LHCN-M2 (cell line): Measurements from ENCODE around the gene TYMP. TPM values are rescaled to one million over a fixed set of nuclear protein-coding genes. Genes with fewer than 3 reads are reported as not detected.
"Not testable (repeated sequence)": the region's sequence is repeated elsewhere in the genome, so short reads cannot be mapped to it uniquely, and the experiment has no call there.

Source experiments
- DNase-seq: peaks from one replicate; pipeline ENCODE4 v3.0.0-alpha.2; 2012; ENCODE audit warnings: low read depth
- total RNA-seq: library from RNA; depleted of rRNA; stranded (reverse); fragments of >200 nt; gene quantifications from 2 replicates; pipeline ENCODE4 v1.2.3, GENCODE V29; 2014

TYMP gene
- total RNA-seq, 1 experiment from 2014 or later: 4.3 TPM

DNA sequence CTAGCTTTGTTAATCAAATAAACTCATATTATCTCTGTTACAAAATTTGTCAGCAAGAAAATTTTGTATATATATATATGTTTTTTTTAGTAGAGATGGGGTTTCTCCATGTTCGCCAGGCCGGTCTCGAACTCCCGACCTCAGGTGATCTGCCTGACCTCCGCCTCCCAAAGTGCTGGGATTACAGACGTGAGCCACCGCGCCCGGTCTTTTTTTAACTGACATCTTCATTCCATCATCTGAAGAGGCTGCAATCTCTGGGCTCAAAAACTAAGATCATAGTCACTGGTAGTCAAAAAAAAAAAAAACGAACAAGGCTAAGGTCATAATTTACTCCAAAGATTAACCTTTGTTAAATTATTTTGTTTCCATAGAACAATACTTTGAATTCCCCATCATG is 10.6 kb upstream of the TYMP start:
- no peak for DNase-seq

DNA sequence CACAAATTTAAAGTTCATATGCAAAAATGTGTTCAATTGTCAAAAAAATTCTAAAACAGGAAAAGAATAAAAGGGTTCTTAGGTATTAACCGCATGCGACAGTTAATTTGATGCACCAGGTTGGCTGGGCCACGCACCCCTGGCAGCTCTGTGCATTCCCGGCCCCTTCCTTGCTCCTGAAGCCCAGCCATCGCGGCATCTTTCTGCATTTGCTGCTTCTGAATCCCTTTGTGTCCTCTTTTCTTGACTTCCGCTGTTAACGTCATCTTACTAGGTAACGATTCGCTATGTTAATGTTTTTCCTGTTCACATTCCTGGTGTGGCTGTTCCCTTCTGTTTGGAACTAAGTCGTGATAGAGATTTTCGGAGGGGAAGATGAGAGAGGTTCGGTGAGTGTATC is 8.0 kb upstream of the TYMP start:
- DNase-seq: no peak

DNA sequence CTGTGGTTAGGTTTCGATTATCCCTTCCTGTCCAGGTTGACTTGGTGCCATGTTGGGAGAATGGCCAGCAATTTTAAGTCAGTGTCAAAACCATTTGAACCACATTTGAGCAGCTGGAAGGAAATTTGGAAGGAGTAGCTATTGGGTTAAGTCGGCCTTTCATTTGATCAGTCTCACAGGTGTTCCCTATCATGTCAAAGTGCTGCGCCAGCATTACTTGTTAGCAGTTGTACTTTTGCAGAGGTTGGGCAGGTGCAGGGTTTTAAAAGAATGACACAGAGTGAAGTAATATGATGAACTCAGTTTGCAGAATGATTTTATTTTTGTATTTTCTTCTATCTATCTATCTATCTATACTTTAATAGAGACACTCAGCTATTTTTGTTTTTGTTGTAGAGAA is 6.4 kb upstream of the TYMP start:
- no peak for DNase-seq

DNA sequence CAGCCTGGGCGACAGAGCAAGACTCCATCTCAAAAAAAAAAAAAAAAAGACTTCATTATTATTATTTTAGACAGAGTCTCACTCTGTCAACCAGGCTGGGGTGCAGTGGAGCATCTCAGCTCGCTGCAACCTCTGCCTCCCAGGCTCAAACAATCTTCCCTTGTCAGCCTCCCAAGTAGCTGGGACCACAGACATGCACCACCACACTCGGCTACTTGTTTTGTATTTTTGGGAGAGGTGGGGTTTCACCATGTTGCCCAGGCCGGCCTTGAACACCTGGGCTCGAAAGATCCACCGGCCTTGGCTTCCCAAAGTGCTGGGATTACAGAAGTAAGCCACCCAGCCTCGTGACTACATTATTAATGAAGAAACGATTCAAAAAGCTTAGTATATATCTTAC is 5.3 kb upstream of the TYMP start:
- DNase-seq: no peak

DNA sequence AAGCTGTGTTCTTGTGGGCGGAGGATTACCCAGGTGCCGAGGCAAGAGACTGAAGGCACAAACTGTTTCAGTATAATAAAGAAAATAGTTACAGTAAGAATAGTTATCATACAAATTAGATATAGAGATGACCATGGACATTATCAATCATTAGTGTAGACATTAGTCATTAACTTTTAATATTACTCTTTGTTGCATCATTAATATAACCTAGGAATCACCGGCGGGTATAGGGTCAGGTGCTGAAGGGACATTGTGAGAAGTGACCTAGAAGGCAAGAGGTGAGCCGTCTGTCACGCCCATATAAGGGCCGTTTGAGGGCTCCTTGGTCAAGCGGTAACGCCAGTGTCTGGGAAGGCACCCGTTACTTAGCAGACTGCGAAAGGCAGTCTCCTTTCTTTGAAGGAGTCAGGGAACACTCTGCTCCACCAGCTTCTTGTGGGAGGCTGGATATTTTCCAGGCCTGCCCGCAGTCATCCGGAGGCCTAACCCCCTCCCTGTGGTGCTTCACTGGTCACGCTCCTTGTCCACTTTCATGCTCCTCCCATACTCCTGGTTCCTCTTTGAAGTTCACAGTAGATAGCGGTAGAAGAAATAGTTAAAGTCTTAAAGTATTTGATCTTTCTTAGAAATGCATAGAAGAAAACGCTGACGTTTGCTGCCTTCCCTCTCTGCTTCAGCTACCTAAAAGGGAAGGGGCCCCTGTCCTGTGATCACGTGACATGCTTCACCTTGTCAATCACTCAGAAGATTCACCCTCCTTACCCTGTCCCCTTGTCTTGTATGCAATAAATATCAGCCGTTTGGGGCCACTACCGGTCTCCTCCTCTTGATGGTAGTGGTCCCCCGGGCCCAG is 4.3 kb upstream of the TYMP start:
- DNase-seq: not testable (repeated sequence)

DNA sequence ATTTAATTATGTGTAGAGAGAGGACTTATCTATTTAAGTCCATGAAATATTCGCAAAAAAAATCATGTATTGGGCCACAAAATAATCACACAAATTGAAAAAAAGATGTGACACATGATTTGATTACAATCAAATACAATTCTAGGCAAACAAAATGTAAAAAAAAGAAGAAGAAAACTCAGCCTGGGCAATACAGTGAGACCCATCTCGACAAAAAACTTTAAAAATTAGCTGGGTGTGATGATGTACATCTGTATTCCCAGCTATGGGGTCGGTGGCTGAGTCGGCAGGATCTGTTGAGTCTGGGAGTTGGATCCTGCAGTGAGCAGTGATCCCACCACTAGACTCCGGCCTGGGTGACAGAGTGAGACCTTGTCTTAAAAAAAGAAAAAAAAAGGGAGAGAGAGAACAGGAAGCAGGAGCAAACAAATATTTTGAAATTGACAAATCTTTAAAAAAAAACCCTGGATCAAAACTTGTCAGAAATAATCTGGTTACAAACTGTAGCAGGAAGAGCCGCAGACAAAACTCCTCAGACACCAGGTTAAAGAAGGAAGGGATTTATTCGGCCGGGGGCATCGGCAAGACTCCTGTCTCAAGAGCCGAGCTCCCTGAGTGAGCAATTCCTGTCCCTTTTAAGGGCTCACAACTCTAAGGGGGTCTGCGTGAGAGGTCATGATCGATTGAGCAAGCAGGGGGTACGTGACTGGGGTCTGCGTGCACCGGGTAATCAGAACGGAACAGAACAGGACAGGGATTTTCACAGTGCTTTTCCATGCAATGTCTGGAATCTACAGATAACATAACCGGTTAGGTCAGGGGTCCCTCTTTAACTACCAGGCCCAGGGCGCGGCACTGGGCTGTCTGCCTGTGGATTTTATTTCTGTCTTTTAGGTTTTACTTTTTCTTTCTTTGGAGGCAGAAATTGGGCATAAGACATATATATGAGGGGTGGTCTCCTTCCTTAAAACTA is 3.3 kb upstream of the TYMP start:
- DNase-seq: no peak

- DNase-seq: no peak
Measured at GRCh38 chr22:50531962-50532674, 2.3 kb upstream of the TYMP start.

GRCh38 chr22:50531546-50531961 is 1.7 kb upstream of the TYMP start:
- no peak for DNase-seq

GRCh38 chr22:50530877-50531545 is 1.2 kb upstream of the TYMP start:
- peak; percentile 55 for DNase-seq

DNA sequence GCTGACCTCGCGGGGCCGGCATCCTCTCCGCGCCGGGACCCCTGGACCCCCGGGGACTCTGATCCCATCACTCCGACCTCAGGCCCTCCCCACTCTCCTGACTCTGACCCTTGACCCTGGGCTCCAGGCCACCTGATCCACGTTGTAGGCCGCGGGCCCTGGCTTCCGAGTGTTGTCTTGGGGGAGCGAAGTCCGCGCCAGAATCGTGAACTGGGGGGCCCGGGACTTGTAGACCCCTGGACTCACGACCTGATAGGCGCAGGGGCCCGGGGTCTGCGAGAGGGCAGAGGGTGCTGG is 716 bp upstream of the TYMP start:
- no peak for DNase-seq

- DNase-seq: no peak
Measured at GRCh38 chr22:50529416-50529896, 356 bp downstream of the TYMP start.

DNA sequence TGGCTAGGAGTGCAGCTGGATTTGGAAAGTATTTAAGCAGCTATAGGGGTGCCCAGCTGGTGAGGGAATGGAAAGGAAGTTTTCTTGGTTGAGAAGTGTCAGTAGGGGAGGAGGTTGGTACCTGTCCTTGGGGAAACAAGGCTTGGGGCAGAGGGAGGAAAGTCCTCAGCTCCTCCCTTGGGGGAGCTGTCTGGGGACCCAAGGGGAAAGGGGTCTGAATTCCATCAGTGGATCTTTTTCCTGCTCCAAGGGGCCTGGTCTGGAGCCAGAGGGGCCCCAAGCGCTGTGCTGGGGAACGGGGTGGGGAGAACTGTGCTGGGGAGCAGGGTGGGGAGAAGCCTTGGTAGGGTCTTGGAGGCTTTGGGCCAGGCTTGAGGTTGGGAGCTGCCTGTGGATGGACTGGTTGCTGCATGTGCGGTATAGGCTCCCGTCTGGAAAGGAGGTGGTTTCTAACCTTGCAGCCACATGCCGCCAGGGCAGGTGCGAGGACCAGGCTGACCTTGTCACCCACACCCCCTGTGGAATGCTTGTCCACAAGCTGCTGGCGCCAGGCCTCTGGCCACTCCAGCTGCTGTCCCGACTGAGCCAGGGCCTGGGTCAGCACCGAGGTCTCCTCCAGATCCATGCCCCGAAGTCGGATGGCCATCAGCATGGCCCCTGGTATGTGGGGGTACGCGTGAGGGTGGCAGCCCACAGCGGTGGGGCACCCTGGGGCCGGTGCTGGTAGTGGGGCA is 963 bp downstream of the TYMP start:
- DNase-seq: no peak

DNA sequence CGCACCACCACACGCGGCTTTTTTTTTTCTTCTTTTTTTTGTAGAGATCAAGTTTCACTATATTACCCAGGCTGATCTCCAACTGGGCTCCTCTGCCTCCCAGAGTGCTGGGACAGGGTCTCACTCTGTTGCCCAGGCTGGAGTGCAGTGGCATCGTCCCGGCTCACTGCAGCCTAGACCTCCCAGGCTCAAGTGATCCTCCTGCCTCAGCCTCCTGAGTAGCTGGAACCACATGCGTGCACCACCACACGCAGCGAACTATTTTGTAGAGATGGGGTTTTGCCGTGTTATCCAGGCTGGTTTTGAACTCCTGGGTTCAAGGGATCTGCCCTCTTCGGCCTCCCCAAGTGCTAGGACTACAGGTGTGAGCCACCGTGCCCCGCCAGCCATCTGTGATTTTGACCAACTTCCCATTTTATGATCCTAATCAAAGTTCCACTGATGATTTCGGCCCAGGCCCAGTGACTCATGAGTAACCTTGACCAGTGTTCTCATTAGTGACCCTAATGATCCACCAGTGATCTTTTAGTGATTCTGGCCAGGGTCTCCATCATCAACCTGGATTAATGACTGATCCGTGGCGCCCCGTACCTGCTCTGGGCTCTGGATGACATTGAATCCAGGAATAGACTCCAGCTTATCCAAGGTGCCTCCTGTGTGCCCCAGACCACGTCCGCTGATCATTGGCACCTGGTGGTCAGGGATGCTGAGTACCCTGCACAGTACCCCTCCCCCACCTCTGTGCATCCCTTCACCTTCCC is 1.7 kb downstream of the TYMP start:
- no peak for DNase-seq

- no peak for DNase-seq
Measured at GRCh38 chr22:50526834-50527801, 2.7 kb downstream of the TYMP start.

- DNase-seq: peak; percentile 67
Measured at GRCh38 chr22:50526108-50526833, 3.5 kb downstream of the TYMP start.

- DNase-seq: no peak
Measured at GRCh38 chr22:50525858-50526107, 4.0 kb downstream of the TYMP start.

DNA sequence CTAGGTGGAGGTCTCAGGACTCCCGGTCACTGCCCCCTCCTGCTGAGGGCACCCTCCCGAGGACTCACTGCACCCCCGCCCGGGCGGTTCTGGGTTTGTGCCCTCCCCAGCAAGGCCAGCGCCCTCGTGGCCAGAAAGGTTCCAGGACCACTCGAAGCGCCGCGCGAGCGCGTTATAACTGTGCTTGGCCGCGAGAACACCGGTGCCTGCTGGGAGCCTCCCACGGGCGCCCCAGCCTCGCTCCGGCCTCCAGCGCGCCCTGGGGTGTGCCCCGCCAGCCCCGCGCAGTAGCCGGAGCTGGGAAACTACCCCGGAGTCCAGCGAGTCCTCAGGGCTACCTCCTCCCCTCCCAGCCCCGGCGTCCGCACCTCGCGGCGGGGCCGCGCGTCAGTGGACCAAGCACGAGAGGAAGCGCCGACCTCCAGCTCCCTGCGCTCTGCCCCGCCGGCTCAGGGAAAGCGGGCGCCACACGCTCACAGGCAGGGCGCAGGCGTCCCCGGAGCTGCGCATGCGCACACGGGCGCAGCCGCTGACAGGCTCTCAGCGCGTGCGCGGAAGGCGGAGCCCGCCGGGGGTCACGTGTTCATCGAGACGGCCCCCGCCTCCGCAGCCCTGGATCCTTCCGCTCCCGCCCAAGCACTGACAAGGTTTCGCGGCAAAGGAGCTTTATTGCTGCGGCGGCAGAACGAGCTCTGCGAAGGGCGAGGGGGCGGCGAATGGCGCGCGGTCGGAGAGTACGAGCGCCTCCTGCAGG is 4.5 kb downstream of the TYMP start, which contains the start of gene SCO2:
Gene SCO2, minus strand, starts transcription at position 495 of the 754 bp plus-strand sequence. CDS start 1,187 bp downstream, outside the sequence.
- peak; percentile 95 for DNase-seq
